ENCODE data around the gene TBC1D26.
"Not testable (repeated sequence)": the region's sequence is repeated elsewhere in the genome, so short reads cannot be mapped to it uniquely, and the experiment has no call there.

Gene TBC1D26

DNA sequence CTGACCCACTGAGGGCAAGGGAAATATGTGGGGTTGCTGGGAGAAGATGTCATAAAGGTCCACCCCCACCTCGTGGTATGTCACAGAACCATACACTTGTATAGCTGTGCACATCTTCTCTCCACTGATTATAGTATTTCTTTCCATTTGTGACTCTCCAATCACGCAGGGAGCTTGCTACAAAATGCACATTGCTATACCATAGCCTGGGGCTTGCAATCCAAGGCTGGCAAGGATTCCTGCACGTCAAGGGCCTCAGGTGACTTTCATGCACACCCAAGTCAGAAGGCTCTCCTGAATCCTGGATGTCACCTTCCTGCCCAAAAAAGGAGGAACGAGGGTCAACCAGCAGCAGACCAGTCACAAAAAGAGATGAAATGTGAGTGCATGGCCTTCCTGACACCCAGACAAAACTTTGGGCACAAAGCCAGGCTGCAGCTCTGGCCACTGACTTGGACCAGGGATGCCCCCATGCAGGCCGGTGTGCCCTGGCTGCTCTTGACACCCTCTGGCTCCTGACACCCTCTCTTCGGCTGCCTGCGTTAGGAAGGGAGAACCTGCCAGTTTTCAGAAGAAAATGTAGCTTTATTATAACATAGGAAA, 12.1 kb downstream of the TBC1D26 start:
- no peak for DNase-seq (ENCODE audit: low spot score)

DNA sequence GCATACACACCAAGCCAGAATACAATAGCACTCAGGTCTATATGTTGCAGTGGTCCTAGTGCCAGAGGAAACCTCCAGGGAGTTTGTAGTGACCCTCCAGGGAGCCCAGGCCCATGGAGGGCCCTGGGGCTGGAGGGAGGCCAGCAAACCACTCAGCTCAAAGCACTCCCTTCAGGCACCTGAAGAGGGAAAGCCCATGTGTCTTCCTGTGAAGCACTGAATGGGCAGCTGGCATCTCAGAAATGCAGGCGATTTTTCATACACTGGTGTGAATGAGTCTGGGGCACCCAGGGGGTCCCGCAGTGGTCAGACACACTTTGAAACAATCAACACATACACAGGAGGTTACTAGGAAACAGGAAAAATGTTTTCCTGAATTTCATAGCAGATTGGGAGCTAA, 12.8 kb downstream of the TBC1D26 start:
- DNase-seq (ENCODE audit: low spot score), result no peak

DNA sequence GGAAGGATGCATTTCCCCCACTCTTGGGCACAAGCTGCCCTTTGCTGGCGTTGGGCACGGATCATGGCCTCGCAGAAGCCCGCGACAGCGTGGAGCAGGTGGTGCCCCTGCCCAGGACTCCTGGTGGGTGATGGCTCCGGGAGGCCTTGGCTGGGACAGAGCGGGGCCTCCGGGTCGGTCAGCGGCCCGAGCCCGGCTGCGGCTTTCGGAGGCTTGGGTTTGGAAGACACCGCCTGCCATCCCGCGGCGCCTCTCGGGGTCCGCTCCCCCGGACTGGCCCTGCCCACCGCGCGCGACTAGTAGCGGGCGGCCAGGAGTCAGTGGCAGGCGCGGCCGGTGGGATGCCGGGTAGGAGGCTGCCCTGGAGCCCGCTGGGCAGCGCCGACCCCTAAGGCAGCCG, 17.3 kb downstream of the TBC1D26 start:
- DNase-seq (ENCODE audit: low spot score), result not testable (repeated sequence)

DNA sequence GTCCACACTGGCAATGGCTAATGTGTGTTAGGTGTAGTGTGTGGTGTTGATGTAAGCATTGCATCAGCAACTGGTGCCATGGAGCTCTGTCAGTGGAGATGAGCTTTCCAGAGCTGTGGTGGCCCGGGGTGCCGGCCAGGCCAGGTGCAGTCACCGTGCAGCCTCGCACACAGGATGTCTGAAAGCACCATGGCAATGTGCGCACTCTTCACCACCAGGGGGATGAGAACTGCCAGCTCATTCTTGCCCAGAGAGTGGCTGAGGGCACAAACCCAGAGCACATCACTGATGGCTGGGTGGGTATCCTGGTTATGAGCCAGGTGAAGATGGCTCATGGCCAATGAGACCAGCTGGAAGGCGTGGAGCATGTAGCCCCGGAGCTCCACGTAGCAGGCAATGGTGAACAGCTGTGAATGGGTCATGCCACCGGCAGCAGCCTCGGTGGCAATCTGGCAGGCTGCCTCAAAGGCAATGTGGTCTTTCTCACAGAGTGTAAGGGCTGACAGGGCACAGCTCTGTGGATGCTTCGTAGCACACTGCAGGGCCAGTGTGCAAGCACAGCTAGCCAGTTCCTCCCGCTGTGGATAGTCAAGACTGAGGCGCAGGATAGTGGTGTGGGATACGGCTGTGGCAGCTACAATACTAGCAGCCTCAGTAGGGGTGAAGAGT, 36.9 kb downstream of the TBC1D26 start:
- not testable (repeated sequence) for DNase-seq (ENCODE audit: low spot score)

DNA sequence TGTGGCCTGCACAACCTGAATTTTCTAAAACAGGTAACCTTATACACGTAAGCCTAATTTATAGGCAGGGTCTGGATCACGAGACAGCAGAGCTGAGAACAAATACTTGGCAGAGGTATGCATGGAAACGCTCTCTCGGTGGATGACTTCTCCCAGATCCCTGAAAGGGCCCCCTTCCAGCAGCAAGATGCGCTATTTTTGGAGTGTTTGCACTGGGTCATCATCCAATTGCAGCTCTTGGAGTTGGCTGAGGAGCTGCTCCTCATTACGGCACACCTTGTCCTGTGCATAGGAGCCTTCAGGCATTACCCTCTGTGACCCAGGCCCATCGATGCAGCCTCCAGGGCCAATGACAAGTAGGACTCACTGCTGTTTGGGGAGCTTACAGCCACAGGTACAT, 38.6 kb downstream of the TBC1D26 start:
- not testable (repeated sequence) for DNase-seq (ENCODE audit: low spot score)

DNA sequence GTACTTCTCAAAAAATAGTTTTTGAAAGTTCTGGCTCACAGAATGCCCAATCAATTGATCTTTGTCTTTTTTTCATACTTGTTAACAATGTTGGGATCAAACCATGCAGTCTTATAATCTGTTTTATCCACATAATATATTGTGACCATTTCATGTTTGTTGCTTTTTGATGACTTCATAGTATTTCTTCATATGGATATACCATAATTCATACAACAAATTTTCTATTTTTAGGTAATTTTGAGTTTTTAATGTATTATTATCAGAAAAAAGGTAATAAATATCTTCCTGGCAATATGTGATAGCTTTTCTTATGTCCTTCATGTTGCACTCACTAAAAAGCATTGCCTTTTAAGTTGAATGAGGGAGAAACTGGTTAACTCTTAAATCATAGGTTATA, 44.8 kb downstream of the TBC1D26 start:
- DNase-seq (ENCODE audit: low spot score), result no peak

DNA sequence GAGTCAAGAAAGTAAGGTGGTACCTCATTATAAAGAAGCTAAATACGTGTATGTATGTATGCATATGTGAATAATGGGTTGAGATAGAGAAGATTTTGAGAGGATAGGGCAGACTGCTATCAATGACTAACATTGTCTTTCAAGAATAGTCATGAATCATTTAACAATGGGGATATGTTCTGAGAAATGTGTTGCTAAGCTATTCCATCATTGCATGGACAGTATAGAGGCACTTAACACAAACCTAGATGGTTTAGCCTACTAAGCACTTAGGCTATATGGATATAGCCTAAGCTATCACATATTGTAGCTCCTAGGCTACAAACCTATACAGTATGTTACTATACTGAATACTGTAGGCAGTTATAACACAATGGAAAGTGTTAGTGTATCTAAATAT, 45.2 kb downstream of the TBC1D26 start:
- no peak for DNase-seq (ENCODE audit: low spot score)

DNA sequence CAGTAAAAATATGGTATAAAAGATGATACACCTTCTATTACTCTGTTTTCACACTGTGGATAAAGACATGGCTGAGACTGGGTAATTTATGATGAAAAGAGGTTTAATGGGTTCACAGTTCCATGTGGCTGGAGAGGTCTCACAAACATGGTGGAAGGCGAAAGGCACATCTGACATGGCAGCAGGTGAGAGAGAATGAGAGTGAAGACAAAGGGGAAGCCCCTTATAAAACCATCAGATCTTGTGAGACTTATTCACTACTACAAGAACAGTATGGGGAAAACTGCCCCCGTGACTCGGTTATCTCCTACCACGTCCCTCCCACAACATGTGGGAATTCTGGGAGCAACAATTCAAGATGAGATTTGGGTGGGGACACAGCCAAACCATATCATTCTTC, 45.6 kb downstream of the TBC1D26 start:
- no peak for DNase-seq (ENCODE audit: low spot score)

DNA sequence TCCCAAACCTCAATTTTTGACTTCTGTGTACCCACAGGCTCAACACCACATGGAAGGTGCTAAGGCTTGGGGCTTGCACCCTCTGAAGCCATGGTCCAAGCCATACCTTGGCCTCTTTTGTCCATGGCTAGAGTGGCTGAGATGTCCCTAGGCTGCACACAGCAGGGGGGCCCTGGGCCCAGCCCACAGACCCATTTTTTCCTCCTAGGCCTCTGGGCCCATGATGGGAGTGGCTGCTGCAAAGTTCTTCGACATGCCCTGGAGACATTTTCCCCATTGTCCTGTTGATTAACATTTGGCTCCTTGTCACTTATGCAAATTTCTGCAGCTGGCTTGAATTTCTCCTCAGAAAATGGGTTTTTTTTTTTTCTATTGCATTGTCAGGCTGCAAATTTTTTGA, 47.0 kb downstream of the TBC1D26 start:
- no peak for DNase-seq (ENCODE audit: low spot score)

DNA sequence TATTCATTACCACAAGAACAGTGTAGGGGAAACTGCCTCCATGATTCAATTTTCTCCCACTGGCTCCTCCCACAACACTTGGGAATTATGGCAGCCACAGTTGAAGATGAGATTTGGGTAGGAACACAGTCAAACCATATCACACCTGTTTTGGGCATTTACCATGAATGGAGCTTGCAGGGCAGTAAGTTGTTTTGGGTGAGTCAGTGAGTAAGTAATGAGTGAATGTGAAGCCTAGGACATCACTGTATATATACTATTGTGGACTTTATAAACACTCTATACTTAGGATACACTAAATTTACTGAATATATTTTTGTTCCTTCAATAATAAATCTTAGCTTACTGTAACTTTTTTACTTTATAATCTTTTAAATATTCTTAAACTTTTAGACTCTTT, 48.1 kb downstream of the TBC1D26 start:
- no peak for DNase-seq (ENCODE audit: low spot score)

DNA sequence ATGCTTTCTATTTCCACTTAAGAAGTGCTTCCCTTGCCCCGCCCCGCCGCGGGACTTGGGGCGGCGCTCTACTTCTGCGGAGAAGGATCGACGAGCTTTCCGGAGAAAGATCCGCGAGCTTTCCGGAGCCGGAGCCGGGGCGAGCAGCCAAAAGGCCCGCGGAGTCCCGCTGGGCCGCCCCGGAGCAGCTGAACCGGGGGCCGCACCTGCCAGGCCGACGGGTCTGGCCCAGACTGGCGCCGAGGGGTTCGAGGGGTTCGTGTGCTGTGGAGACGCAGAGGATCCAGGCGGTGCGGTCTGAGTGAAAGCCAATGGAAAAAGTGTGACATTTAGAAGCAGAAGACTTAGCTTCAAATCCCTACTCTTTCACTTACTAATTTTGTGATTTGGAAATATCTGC, 50.8 kb downstream of the TBC1D26 start:
- DNase-seq (ENCODE audit: low spot score), result no peak

DNA sequence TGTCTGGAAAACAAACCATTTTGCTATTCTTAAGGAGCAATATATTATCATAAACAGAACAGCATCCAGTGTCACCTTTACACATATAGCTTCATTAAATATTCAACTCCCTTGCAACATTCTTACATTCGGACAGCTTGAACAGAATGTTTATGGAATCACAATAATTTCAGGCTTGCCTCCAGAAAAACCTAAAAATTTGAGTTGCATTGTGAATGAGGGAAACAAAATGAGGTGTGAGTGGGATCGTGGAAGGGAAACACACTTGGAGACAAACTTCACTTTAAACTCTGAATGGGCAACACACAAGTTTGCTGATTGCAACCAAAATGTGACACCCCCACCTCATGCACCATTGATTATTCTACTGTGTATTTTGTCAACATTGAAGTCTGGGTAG, 51.4 kb downstream of the TBC1D26 start:
- DNase-seq (ENCODE audit: low spot score), result no peak

DNA sequence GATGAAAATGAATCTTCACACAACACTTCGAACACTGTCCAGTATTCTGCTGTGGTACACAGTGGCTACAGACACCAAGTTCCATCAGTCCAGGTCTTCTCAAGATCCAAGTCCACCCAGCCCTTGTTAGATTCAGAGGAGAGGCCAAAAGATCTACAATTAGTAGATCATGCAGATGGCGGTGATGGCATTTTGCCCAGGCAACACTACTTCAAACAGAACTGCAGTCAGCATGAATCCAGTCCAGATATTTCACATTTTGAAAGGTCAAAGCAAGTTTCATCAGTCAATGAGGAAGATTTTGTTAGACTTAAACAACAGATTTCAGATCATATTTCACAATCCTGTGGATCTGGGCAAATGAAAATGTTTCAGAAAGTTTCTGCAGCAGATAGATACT, 52.3 kb downstream of the TBC1D26 start:
- not testable (repeated sequence) for DNase-seq (ENCODE audit: low spot score)

DNA sequence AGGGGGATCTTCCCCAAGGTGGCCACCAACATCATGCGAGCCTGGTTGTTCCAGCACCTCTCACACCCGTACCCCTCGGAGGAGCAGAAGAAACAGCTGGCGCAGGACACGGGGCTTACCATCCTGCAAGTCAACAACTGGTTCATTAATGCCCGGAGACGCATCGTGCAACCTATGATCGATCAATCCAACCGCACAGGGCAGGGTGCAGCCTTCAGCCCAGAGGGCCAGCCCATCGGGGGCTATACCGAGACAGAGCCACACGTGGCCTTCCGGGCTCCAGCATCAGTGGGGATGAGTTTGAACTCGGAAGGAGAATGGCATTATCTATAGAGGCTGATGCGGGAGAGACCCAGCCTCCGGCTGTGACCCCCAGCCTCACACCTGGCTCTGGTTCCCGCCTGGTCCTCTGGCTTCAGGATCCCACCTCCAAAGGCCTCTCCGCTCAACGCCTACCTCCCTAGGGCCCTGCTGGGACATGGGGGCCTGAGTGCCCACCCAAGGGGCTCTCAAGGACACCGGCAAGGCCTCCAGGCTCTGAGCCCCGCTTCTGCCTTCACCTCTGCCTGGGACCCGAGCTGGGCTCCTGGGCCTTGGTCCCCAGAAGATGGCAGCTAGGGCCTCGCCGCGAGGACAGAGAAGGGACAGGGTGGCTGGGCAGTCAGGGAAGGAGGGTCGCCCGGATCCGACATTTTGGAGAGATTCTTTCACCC, 55.4 kb downstream of the TBC1D26 start:
- not testable (repeated sequence) for DNase-seq (ENCODE audit: low spot score)

DNA sequence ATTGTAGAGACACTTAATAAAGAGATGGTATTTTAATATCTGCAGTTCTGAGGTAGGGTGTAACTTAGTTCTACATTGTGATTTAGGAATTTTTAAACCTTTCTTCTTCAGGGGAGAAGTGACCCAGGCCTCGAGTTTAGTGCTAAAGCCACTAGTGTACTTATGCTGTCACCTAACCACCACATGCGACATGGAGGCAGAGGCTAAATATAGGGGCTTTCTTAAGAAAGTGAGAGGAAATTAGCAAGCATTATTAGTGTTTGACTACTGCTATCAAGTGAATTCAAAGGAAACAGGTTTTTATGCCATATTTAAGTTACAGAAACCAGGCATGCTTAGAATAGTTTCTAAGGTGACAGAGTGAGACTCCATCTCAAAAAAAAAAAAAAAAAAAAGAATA, 56.3 kb downstream of the TBC1D26 start:
- not testable (repeated sequence) for DNase-seq (ENCODE audit: low spot score)

Measured in kidney capillary endothelial cell (primary cell).